Activated B cell treated with CpG ODN at 0.5 μM for 24 hours (primary cell): ENCODE data around the gene SPAG6. TPM values are rescaled to one million over a fixed set of nuclear protein-coding genes. Genes with fewer than 3 reads are reported as not detected.

Experiments
- ATAC-seq: fragments of 200-7000 bp; cut with Tn5 transposase; one replicate; pipeline ENCODE4 v1.10.0; 2021; ENCODE audit warnings: low read depth, mild to moderate bottlenecking, moderate library complexity
- CTCF ChIA-PET: fragments of 350-600 bp; sonication (Branson Sonifier 250); formaldehyde crosslinking; loops from one replicate; lab custom pipeline; 2021; ENCODE audit warnings: antibody characterized with exemption; lab: Charles Lee
- POLR2A ChIA-PET: fragments of 350-600 bp; sonication (Branson Sonifier 250); formaldehyde crosslinking; loops from one replicate; lab custom pipeline; 2021; ENCODE audit warnings: antibody characterized with exemption; lab: Charles Lee
- DNase-seq: peaks from one replicate; pipeline ENCODE4 v3.0.0; 2022
- H3K27ac Mint-ChIP-seq: one replicate; pipeline ENCODE4 v1.8.0; 2020; ENCODE audit warnings: mixed read lengths
- H3K27me3 Mint-ChIP-seq: one replicate; pipeline ENCODE4 v1.8.0; 2021; ENCODE audit warnings: mixed read lengths
- H3K36me3 Mint-ChIP-seq: one replicate; pipeline ENCODE4 v1.8.0; 2021; ENCODE audit warnings: low read depth, mixed read lengths
- H3K4me1 Mint-ChIP-seq: one replicate; pipeline ENCODE4 v1.8.0; 2021; ENCODE audit warnings: mixed read lengths
- H3K4me3 Mint-ChIP-seq: one replicate; pipeline ENCODE4 v1.8.0; 2020; ENCODE audit warnings: mild to moderate bottlenecking, mixed read lengths
- H3K9me3 Mint-ChIP-seq: one replicate; pipeline ENCODE4 v1.8.0; 2020; ENCODE audit warnings: mixed read lengths
- intact Hi-C: fragments of 100-400 bp; cut with micrococcal nuclease; formaldehyde crosslinking; loops from one replicate; pipeline ENCODE4 v1.15.1; 2024
- total RNA-seq: library from RNA; stranded (reverse); gene quantifications from 2 replicates; pipeline ENCODE4 v1.2.3, GENCODE V29; 2022
- TF ChIP-seq, protein P1 (sequence below): fragments of 200-600 bp; IDR thresholded peaks from one replicate; pipeline ENCODE4 v1.8.0; 2022; ENCODE audit warnings: antibody characterized with exemption, mild to moderate bottlenecking

SPAG6 gene
- total RNA-seq, 1 donor from 2014 or later, result 0.62 TPM

DNA sequence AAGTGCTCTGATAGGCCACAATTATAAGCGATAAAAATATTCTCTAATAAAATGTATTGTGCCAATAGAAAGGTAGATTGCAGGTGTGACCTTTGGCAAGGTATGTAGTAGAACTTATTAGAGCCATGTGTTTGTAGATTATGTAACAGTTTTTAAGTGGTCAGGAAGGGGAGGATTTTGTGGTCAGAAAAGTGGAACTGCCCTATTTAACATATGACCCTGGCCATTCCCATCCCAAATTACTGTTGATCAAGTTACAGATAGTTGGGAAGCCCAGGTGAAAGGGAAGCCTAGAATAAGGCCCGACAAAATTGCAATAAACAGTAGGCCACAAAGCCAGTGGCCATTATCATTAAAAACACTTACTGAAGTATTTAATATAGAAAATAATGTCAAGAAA lies 89.2 kb downstream of the SPAG6 start:
- Mint-ChIP-seq H3K9me3 (no peaks in the 10 kb centered on the region), H3K36me3 (peaks cover 9% of the 10 kb centered on the region), H3K27ac (no peak overlapping the region), H3K4me3 (no peak overlapping the region), H3K27me3 (no peaks in the 10 kb centered on the region), H3K4me1 (peaks cover 34% of the 10 kb centered on the region)
- ChIA-PET POLR2A (no interaction called here), CTCF (no interaction called here)
- intact Hi-C loops, result no loop called here
- DNase-seq (no peak), ATAC-seq (no peak)
- TF ChIP-seq, protein P1, sequence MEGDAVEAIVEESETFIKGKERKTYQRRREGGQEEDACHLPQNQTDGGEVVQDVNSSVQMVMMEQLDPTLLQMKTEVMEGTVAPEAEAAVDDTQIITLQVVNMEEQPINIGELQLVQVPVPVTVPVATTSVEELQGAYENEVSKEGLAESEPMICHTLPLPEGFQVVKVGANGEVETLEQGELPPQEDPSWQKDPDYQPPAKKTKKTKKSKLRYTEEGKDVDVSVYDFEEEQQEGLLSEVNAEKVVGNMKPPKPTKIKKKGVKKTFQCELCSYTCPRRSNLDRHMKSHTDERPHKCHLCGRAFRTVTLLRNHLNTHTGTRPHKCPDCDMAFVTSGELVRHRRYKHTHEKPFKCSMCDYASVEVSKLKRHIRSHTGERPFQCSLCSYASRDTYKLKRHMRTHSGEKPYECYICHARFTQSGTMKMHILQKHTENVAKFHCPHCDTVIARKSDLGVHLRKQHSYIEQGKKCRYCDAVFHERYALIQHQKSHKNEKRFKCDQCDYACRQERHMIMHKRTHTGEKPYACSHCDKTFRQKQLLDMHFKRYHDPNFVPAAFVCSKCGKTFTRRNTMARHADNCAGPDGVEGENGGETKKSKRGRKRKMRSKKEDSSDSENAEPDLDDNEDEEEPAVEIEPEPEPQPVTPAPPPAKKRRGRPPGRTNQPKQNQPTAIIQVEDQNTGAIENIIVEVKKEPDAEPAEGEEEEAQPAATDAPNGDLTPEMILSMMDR, result no peak

- TF ChIP-seq, protein P1, result no peak
- no peak for ATAC-seq
- no peak for DNase-seq
- H3K4me3 Mint-ChIP-seq, result peak overlapping the region; percentile 94
- H3K27me3 Mint-ChIP-seq, result no peaks in the 10 kb centered on the region
- ChIA-PET CTCF (interaction anchor here (0.8 to 1.6 kb wide), 4 partner anchors 19 to 207 kb away, joined by 3 to 4 read pairs (median 3); no protein-coding TSS in a partner anchor), POLR2A (interaction anchor here (0.5 to 3.3 kb wide), 14 partner anchors 14 to 725 kb away, joined by 3 to 86 read pairs (median 16); partner anchors contain the start of genes BMI1, COMMD3 and DNAJC1)
- H3K4me1 Mint-ChIP-seq, result peaks cover 34% of the 10 kb centered on the region
- peaks cover 9% of the 10 kb centered on the region for H3K36me3 Mint-ChIP-seq
- intact Hi-C loops, result loop anchor here (1.0 to 5.0 kb wide), 7 partner anchors 95 to 1017 kb away; partner anchors contain the start of genes COMMD3 and MLLT10
- peak overlapping the region; percentile 83 for H3K27ac Mint-ChIP-seq
- H3K9me3 Mint-ChIP-seq, result no peaks in the 10 kb centered on the region
These were observed 90.4 kb downstream of the SPAG6 start for GRCh38 chr10:22435650-22436049.

DNA sequence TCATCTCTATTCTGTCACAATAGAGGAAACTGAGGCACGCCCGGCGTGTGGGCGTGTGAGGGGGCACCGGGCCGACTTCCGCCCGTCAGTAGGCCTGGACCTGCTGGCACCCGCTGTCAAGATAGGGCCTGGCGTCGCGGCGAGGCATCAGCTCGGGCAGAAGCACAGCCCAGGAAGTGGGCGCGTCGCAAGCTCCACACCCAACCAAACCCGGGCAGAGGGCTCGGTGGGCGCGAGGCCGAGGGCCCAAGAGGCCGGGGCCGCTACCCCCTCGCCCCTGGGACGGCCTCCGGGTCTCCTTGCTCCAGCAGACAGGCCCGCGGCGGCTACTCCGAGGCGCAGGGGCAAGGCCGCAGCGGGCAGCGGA lies 91.2 kb downstream of the SPAG6 start:
- H3K4me3 Mint-ChIP-seq, result peak overlapping the region; percentile 94
- peak; percentile 61 for ATAC-seq
- peaks cover 9% of the 10 kb centered on the region for H3K36me3 Mint-ChIP-seq

DNA sequence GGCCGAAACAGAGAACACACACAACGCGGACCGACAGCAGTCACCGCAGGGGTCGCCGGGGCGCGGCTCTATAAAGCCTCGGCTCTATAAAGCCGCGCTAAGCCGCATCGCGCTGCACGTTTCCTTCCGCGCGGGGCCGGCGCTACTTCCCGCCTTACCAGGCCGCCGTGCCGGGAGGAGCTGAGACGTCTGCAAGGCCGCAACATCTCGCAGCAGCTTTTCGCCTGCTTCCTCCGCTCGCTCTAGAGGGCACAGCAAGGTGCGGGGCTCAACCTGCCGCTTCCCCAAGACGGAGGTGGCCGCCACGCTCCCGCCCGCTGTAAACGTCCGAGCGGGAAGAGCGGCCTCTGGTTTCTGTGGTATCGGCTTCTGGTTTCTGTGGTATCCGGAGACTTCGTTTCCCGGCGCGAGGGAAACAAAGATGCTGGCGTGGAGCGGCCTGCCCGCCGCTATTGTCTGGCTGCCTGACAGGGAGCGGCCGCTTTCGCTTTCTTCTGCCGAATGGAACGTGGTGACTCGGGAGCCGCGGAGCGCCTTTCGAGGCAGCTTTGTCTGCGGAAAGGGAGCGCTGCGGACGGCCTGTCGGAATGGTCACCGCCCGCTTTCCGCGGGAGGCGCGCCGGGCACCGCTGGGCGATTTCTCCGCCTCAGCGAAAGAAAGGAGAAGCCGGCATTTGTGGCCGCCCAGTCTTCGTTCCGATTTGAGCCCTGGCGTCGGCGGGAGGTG lies 91.8 kb downstream of the SPAG6 start:
- Mint-ChIP-seq H3K27ac (peak overlapping the region; percentile 96), H3K4me3 (peak overlapping the region; percentile 94), H3K27me3 (no peaks in the 10 kb centered on the region), H3K9me3 (no peaks in the 10 kb centered on the region), H3K4me1 (peaks cover 36% of the 10 kb centered on the region), H3K36me3 (peaks cover 9% of the 10 kb centered on the region)
- TF ChIP-seq, protein P1, result no peak
- DNase-seq (peak; percentile 88), ATAC-seq (peak; percentile 88)
- ChIA-PET POLR2A (interaction anchor here (0.6 to 3.3 kb wide), 58 partner anchors 8 to 1006 kb away, joined by 3 to 86 read pairs (median 5); partner anchors contain the start of genes BMI1, COMMD3, DNAJC1 and PIP4K2A), CTCF (interaction anchor here (0.9 to 2.3 kb wide), 6 partner anchors 18 to 552 kb away, joined by 3 to 8 read pairs (median 6); partner anchors contain the start of gene COMMD3)
- intact Hi-C loops, result loop anchor here (1.0 to 5.0 kb wide), 13 partner anchors 17 to 1015 kb away; partner anchors contain the start of genes COMMD3, DNAJC1 and MLLT10

More for the DNA sequence above, 91.2 kb downstream of the SPAG6 start:
- Mint-ChIP-seq H3K27ac (peak overlapping the region; percentile 96), H3K9me3 (no peaks in the 10 kb centered on the region), H3K27me3 (no peaks in the 10 kb centered on the region), H3K4me1 (peaks cover 36% of the 10 kb centered on the region)
- DNase-seq, result no peak
- ChIA-PET POLR2A (interaction anchor here (0.6 to 3.3 kb wide), 55 partner anchors 8 to 1007 kb away, joined by 3 to 86 read pairs (median 5); partner anchors contain the start of genes BMI1, COMMD3, DNAJC1 and PIP4K2A), CTCF (interaction anchor here (0.8 to 2.3 kb wide), 8 partner anchors 18 to 552 kb away, joined by 3 to 8 read pairs (median 4); partner anchors contain the start of gene COMMD3)
- intact Hi-C loops, result loop anchor here (1.0 to 5.0 kb wide), 7 partner anchors 96 to 1016 kb away; partner anchors contain the start of genes COMMD3 and MLLT10
- TF ChIP-seq, protein P1, result no peak
